ENCODE measurements around the gene ACBD5.

The ACBD5 gene

DNA sequence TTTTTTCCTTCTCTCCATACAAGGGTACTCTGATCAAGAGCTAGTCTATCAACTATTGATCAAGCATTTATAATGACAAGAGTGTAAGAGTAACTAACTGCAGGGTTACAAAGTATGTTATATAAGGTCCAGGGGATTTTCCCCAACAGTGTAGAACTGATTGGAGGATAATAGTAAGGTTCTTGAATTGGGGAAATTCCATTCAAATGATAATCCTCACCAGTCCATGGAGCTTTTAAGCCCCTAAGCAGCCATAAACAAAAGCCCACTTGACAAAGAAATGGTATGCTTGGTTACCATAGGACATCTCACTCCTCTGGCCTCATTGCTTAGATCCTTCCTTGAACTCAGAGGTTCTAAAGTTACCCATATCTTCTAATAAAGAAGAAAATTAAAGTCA, 94.7 kb downstream of the ACBD5 start:
- peaks cover 73 to 80% of the 10 kb centered on the region in 2 experiments for H3K36me3 ChIP-seq (ENCODE audit: control insufficient read depth in 2 of 2, insufficient read depth in 1 of 2, low read length in 2 of 2)
- POLR2A ChIA-PET, result interaction anchor here (0.6 to 1.2 kb wide), 2 partner anchors 8 to 1387 kb away, joined by 5 to 6 read pairs; partner anchors contain the start of gene YME1L1

More for the DNA sequence above, 94.7 kb downstream of the ACBD5 start:
- no peaks in the 10 kb centered on the region for H3K9me3 ChIP-seq (ENCODE audit: control insufficient read depth, insufficient read depth, low read depth, low read length)
- CTCF ChIA-PET, result interaction anchor here (0.8 kb wide), 1 partner anchor 10 kb away, joined by 4 read pairs; the partner anchor contains the start of gene MASTL
- TF ChIP-seq ZNF660 (tag by site-specific recombination; IDR thresholded peaks at IDR 0.05), result no peak
- TF ChIP-seq BCL11B (tag by site-specific recombination; IDR thresholded peaks at IDR 0.05; ENCODE audit: low read depth), result no peak
- TF ChIP-seq, protein P1, sequence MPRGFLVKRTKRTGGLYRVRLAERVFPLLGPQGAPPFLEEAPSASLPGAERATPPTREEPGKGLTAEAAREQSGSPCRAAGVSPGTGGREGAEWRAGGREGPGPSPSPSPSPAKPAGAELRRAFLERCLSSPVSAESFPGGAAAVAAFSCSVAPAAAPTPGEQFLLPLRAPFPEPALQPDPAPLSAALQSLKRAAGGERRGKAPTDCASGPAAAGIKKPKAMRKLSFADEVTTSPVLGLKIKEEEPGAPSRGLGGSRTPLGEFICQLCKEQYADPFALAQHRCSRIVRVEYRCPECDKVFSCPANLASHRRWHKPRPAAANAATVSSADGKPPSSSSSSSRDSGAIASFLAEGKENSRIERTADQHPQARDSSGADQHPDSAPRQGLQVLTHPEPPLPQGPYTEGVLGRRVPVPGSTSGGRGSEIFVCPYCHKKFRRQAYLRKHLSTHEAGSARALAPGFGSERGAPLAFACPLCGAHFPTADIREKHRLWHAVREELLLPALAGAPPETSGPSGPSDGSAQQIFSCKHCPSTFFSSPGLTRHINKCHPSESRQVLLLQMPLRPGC (tag by site-specific recombination; IDR thresholded peaks at IDR 0.05), result no peak
- TF ChIP-seq ZNF433 (tag by site-specific recombination; IDR thresholded peaks at IDR 0.05; ENCODE audit: low read depth), result no peak
- TF ChIP-seq SP2 (tag by site-specific recombination; IDR thresholded peaks at IDR 0.05), result no peak
- TF ChIP-seq, protein P2, sequence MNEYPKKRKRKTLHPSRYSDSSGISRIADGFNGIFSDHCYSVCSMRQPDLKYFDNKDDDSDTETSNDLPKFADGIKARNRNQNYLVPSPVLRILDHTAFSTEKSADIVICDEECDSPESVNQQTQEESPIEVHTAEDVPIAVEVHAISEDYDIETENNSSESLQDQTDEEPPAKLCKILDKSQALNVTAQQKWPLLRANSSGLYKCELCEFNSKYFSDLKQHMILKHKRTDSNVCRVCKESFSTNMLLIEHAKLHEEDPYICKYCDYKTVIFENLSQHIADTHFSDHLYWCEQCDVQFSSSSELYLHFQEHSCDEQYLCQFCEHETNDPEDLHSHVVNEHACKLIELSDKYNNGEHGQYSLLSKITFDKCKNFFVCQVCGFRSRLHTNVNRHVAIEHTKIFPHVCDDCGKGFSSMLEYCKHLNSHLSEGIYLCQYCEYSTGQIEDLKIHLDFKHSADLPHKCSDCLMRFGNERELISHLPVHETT (tag by site-specific recombination; IDR thresholded peaks at IDR 0.05), result no peak
- no peak for TF ChIP-seq SALL2 (tag by site-specific recombination; IDR thresholded peaks at IDR 0.05; ENCODE audit: borderline replicate concordance)
- TF ChIP-seq, protein P3, sequence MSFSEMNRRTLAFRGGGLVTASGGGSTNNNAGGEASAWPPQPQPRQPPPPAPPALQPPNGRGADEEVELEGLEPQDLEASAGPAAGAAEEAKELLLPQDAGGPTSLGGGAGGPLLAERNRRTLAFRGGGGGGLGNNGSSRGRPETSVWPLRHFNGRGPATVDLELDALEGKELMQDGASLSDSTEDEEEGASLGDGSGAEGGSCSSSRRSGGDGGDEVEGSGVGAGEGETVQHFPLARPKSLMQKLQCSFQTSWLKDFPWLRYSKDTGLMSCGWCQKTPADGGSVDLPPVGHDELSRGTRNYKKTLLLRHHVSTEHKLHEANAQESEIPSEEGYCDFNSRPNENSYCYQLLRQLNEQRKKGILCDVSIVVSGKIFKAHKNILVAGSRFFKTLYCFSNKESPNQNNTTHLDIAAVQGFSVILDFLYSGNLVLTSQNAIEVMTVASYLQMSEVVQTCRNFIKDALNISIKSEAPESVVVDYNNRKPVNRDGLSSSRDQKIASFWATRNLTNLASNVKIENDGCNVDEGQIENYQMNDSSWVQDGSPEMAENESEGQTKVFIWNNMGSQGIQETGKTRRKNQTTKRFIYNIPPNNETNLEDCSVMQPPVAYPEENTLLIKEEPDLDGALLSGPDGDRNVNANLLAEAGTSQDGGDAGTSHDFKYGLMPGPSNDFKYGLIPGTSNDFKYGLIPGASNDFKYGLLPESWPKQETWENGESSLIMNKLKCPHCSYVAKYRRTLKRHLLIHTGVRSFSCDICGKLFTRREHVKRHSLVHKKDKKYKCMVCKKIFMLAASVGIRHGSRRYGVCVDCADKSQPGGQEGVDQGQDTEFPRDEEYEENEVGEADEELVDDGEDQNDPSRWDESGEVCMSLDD (tag by site-specific recombination; IDR thresholded peaks at IDR 0.05), result no peak
- TF ChIP-seq ZNF664 (tag by site-specific recombination; IDR thresholded peaks at IDR 0.05), result no peak
- TF ChIP-seq ZNF560 (tag by site-specific recombination; IDR thresholded peaks at IDR 0.05; ENCODE audit: borderline replicate concordance), result no peak
- TF ChIP-seq SCRT1 (tag by site-specific recombination; IDR thresholded peaks at IDR 0.05; ENCODE audit: borderline replicate concordance), result no peak
- no peak for TF ChIP-seq ZNF2 (tag by site-specific recombination; IDR thresholded peaks at IDR 0.05)
- TF ChIP-seq ZNF155 (tag by site-specific recombination; IDR thresholded peaks at IDR 0.05), result no peak
- TF ChIP-seq ZNF658 (tag by site-specific recombination; IDR thresholded peaks at IDR 0.05), result no peak
- no peak for TF ChIP-seq ZFHX2 (tag by site-specific recombination; conservative IDR thresholded peaks at IDR 0.05)
- no peak for TF ChIP-seq ZNF626 (tag by site-specific recombination; IDR thresholded peaks at IDR 0.05)
- TF ChIP-seq, protein P4, sequence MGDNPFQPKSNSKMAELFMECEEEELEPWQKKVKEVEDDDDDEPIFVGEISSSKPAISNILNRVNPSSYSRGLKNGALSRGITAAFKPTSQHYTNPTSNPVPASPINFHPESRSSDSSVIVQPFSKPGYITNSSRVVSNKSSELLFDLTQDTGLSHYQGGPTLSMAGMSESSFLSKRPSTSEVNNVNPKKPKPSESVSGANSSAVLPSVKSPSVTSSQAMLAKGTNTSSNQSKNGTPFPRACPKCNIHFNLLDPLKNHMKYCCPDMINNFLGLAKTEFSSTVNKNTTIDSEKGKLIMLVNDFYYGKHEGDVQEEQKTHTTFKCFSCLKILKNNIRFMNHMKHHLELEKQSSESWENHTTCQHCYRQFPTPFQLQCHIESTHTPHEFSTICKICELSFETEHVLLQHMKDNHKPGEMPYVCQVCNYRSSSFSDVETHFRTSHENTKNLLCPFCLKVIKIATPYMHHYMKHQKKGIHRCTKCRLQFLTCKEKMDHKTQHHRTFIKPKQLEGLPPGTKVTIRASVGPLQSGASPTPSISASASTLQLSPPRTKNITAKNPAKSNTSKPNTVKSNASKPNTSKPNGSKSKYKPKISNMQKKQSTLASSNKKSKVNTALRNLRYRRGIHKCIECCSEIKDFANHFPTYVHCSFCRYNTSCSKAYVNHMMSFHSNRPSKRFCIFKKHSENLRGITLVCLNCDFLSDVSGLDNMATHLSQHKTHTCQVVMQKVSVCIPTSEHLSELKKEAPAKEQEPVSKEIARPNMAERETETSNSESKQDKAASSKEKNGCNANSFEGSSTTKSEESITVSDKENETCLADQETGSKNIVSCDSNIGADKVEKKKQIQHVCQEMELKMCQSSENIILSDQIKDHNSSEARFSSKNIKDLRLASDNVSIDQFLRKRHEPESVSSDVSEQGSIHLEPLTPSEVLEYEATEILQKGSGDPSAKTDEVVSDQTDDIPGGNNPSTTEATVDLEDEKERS (tag by site-specific recombination; IDR thresholded peaks at IDR 0.05), result no peak
- TF ChIP-seq ZIC2 (tag by site-specific recombination; IDR thresholded peaks at IDR 0.05), result no peak
- no peak overlapping the region for H3K27ac ChIP-seq (ENCODE audit: extremely low read depth, low read depth, low read length)
- H3K4me1 ChIP-seq (ENCODE audit: control insufficient read depth, insufficient read depth, low read length), result no peaks in the 10 kb centered on the region
- no peak overlapping the region for H3K4me3 ChIP-seq (ENCODE audit: low read depth, low read length)
